Effector memory CD4-positive, alpha-beta T cell (primary cell): Measurements from ENCODE around the gene MED14.

Experiments
- DNase-seq, 3 donors: peaks; one replicate each; pipeline ENCODE4 v3.0.0-alpha.2; 2020
- H3K27ac ChIP-seq: 2 replicates; pipeline ENCODE4 v1.7.0; 2013; ENCODE audit warnings: mild to moderate bottlenecking, low read length, moderate library complexity; ENCODE audit not compliant: insufficient read depth, poor library complexity, severe bottlenecking
- H3K27me3 ChIP-seq: replicated peaks from 2 replicates; pipeline ENCODE4 v1.7.0; 2013; ENCODE audit warnings: mild to moderate bottlenecking, low read length; ENCODE audit not compliant: insufficient read depth, control insufficient read depth, poor library complexity, severe bottlenecking
- H3K36me3 ChIP-seq: 2 replicates; pipeline ENCODE4 v1.7.0; 2013; ENCODE audit warnings: mild to moderate bottlenecking, low read length, moderate library complexity; ENCODE audit not compliant: control insufficient read depth, insufficient read depth
- H3K4me1 ChIP-seq: 2 replicates; pipeline ENCODE4 v1.7.0; 2013; ENCODE audit warnings: low read length, mild to moderate bottlenecking; ENCODE audit not compliant: control insufficient read depth, insufficient read depth, poor library complexity, severe bottlenecking
- H3K4me3 ChIP-seq: 2 replicates; pipeline ENCODE4 v1.7.0; 2013; ENCODE audit warnings: low read length, low read depth, mild to moderate bottlenecking; ENCODE audit not compliant: insufficient read depth, poor library complexity, severe bottlenecking
- H3K9me3 ChIP-seq: 2 replicates; pipeline ENCODE4 v1.7.0; 2013; ENCODE audit warnings: mild to moderate bottlenecking, low read length, moderate library complexity; ENCODE audit not compliant: control insufficient read depth

MED14 gene

DNA sequence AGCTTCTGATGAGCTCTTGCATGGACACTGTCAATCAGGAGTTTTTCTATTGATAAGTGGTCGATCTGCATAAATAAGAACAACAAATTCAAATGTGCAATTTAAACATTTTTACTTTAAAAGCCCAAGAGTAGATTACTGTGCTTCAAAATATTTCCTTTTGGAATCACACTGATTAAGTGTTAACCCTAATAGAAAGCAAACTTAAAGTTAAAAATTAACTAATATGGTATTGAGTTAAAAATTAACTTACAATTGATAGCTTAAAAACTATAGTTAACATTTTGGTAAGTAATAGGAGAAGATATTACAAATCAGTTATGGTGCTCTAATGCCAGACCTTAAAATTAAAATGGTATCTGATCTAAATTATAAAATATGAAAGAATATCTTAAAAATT is 25.9 kb downstream of the MED14 start:
- Histone ChIP-seq H3K27ac (no peak overlapping the region), H3K9me3 (no peaks in the 10 kb centered on the region), H3K36me3 (peaks cover 27% of the 10 kb centered on the region), H3K4me3 (no peak overlapping the region), H3K27me3 (no peaks in the 10 kb centered on the region), H3K4me1 (no peaks in the 10 kb centered on the region)
- DNase-seq = no peak

GRCh38 chrX:40705658-40706312 is 29.6 kb downstream of the MED14 start:
- Histone ChIP-seq H3K27me3 (no peaks in the 10 kb centered on the region), H3K36me3 (peaks cover 27% of the 10 kb centered on the region), H3K9me3 (no peaks in the 10 kb centered on the region), H3K27ac (no peak overlapping the region), H3K4me3 (no peak overlapping the region), H3K4me1 (no peaks in the 10 kb centered on the region)
- no peak for DNase-seq

DNA sequence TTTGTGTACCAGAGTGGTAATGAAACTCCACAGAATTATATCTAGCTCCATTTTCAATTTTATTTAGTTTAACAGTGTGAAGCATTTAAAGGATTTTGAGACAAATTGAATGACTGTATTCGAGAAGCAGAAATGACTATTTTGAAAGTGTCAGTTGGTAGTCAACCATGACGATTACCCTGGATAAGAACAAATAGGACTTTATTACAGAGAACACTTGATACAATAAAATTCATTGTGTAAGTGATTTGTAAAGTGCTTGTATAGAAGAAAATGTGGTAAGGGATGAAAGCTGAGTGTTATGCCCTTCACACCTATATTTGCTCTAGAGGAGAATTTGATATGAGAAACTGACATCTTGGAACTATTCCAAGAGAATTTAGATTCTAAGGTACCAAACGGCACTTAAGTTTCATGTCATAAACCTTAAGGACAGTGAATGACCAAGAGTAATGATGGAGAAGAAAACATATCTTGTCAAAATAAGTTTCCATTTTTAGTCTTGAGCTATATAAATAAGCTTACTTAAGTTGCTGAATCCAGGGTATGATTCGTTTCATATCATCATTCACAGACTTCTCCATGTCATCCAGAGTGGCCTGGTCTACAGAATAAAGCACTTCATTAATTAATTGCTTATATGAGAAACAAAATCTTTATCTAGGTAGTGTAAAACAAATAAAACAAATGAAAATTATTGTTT is 34.6 kb downstream of the MED14 start:
- peaks cover 26% of the 10 kb centered on the region for H3K36me3 ChIP-seq
- H3K9me3 ChIP-seq = no peaks in the 10 kb centered on the region
- no peak overlapping the region for H3K4me3 ChIP-seq
- H3K4me1 ChIP-seq = no peaks in the 10 kb centered on the region
- H3K27me3 ChIP-seq = no peaks in the 10 kb centered on the region
- DNase-seq = no peak
- H3K27ac ChIP-seq = no peak overlapping the region

GRCh38 chrX:40698851-40699250 is 36.5 kb downstream of the MED14 start:
- Histone ChIP-seq H3K9me3 (no peaks in the 10 kb centered on the region), H3K27ac (no peak overlapping the region), H3K27me3 (no peaks in the 10 kb centered on the region), H3K4me3 (no peak overlapping the region), H3K36me3 (peaks cover 26% of the 10 kb centered on the region), H3K4me1 (no peaks in the 10 kb centered on the region)
- no peak for DNase-seq

DNA sequence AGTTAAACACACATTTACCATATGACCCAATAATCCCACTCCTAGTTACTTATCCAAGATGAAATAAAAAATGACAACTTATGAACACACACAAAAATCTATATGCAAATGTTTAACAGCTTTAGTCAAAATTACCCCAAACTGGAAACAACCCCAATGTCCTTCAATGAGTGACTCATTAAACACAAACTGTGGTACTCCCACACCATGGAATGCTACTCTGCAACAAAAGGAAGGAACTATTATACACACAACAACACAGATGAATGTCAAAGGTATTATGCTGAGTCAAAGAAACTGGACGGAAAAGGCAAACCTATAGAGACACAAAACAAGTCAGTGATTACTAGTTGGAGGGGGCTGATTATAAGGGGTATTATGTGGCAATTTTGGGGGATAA is 40.5 kb downstream of the MED14 start:
- Histone ChIP-seq H3K27me3 (no peaks in the 10 kb centered on the region), H3K9me3 (no peaks in the 10 kb centered on the region), H3K27ac (no peak overlapping the region), H3K4me1 (no peaks in the 10 kb centered on the region), H3K4me3 (no peak overlapping the region), H3K36me3 (peaks cover 21% of the 10 kb centered on the region)
- DNase-seq = no peak

DNA sequence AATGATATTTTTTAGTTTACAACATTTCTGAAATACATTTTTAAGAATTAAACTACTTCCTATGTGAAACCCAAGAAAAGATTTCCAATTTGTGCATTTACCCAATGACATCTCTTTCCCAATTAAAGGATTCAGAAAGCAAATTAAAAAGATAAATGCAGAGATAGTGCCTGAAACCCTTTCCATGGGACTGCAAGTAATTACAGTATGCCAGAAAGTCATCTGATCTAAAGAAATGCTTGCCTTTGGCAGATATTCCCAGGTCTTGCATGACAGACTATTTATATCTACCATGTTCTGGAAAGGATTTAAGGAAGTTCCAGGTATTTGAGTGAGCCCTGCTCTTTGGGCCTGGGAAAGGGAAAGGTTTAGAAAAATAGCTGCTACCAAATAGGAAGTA is 46.4 kb downstream of the MED14 start:
- no peak overlapping the region for H3K27ac ChIP-seq
- no peaks in the 10 kb centered on the region for H3K9me3 ChIP-seq
- no peak for DNase-seq
- no peaks in the 10 kb centered on the region for H3K4me1 ChIP-seq
- no peaks in the 10 kb centered on the region for H3K27me3 ChIP-seq
- no peak overlapping the region for H3K4me3 ChIP-seq
- peaks cover 26% of the 10 kb centered on the region for H3K36me3 ChIP-seq

- Histone ChIP-seq H3K27me3 (no peaks in the 10 kb centered on the region), H3K4me3 (no peak overlapping the region), H3K4me1 (no peaks in the 10 kb centered on the region), H3K9me3 (no peaks in the 10 kb centered on the region), H3K36me3 (peaks cover 26% of the 10 kb centered on the region), H3K27ac (no peak overlapping the region)
- DNase-seq = no peak
Measured at GRCh38 chrX:40687169-40687568, 48.2 kb downstream of the MED14 start.

GRCh38 chrX:40685362-40685918 is 49.9 kb downstream of the MED14 start:
- H3K27ac ChIP-seq = no peak overlapping the region
- DNase-seq = no peak
- no peak overlapping the region for H3K4me3 ChIP-seq
- no peaks in the 10 kb centered on the region for H3K4me1 ChIP-seq
- no peaks in the 10 kb centered on the region for H3K9me3 ChIP-seq
- H3K27me3 ChIP-seq = no peaks in the 10 kb centered on the region
- peaks cover 35% of the 10 kb centered on the region for H3K36me3 ChIP-seq

GRCh38 chrX:40684092-40684491 is 51.2 kb downstream of the MED14 start:
- no peak for DNase-seq
- H3K4me1 ChIP-seq = no peaks in the 10 kb centered on the region
- no peak overlapping the region for H3K27ac ChIP-seq
- no peak overlapping the region for H3K4me3 ChIP-seq
- H3K9me3 ChIP-seq = no peaks in the 10 kb centered on the region
- H3K27me3 ChIP-seq = no peaks in the 10 kb centered on the region
- H3K36me3 ChIP-seq = peaks cover 37% of the 10 kb centered on the region

- H3K27me3 ChIP-seq = no peaks in the 10 kb centered on the region
- no peak overlapping the region for H3K4me3 ChIP-seq
- no peak overlapping the region for H3K27ac ChIP-seq
- H3K36me3 ChIP-seq = peaks cover 28% of the 10 kb centered on the region
- DNase-seq = no peak
- H3K4me1 ChIP-seq = no peaks in the 10 kb centered on the region
- no peaks in the 10 kb centered on the region for H3K9me3 ChIP-seq
Measured at GRCh38 chrX:40683245-40683644, 52.1 kb downstream of the MED14 start.
